HEK293T (cell line): ENCODE data around the gene SVIL.
"Not testable (repeated sequence)": the region's sequence is repeated elsewhere in the genome, so short reads cannot be mapped to it uniquely, and the experiment has no call there.

Experiments used
- CTBP1 ChIP-seq: fragments of 450-650 bp; IDR thresholded peaks from 2 replicates; pipeline ENCODE4 v1.6.1; 2016; ENCODE audit warnings: borderline replicate concordance
- ELF4 ChIP-seq: fragments of 450-650 bp; IDR thresholded peaks from 2 replicates; pipeline ENCODE4 v1.6.1; 2017; ENCODE audit warnings: antibody characterized with exemption
- FOXA1 ChIP-seq: fragments of 450-650 bp; IDR thresholded peaks from 2 replicates; pipeline ENCODE4 v1.6.1; 2016; ENCODE audit warnings: mild to moderate bottlenecking
- FOXK2 ChIP-seq: fragments of 450-650 bp; IDR thresholded peaks from 2 replicates; pipeline ENCODE4 v1.6.1; 2016; ENCODE audit warnings: mild to moderate bottlenecking
- FOXM1 ChIP-seq: fragments of 450-650 bp; IDR thresholded peaks from 2 replicates; pipeline ENCODE4 v1.6.1; 2017; ENCODE audit warnings: mild to moderate bottlenecking, borderline replicate concordance
- HDGF ChIP-seq: fragments of 450-650 bp; IDR thresholded peaks from 2 replicates; pipeline ENCODE4 v1.6.1; 2017; ENCODE audit warnings: antibody characterized with exemption, borderline replicate concordance
- NFRKB ChIP-seq: fragments of 450-650 bp; IDR thresholded peaks from 2 replicates; pipeline ENCODE4 v1.6.1; 2016; ENCODE audit warnings: mild to moderate bottlenecking, moderate library complexity
- PKNOX1 ChIP-seq: fragments of 450-650 bp; IDR thresholded peaks from 2 replicates; pipeline ENCODE4 v1.6.1; 2016
- SP1 ChIP-seq: fragments of 450-650 bp; IDR thresholded peaks from 2 replicates; pipeline ENCODE4 v1.6.1; 2017
- SUZ12 ChIP-seq: fragments of 450-650 bp; IDR thresholded peaks from 2 replicates; pipeline ENCODE4 v1.6.1; 2016; ENCODE audit warnings: mild to moderate bottlenecking
- TARDBP ChIP-seq: fragments of 450-650 bp; IDR thresholded peaks from 2 replicates; pipeline ENCODE4 v1.6.1; 2016
- ZNF384 ChIP-seq: fragments of 450-650 bp; IDR thresholded peaks from 2 replicates; pipeline ENCODE4 v1.6.1; 2016

GRCh38 chr10:29563006-29563405, 71.8 kb downstream of the SVIL start:
- TF ChIP-seq FOXA1, TARDBP, SUZ12, FOXM1, FOXK2, ELF4, CTBP1, ZNF384, NFRKB, SP1, PKNOX1, HDGF: not testable (repeated sequence)
